HEK293 (cell line): Measurements from ENCODE around the gene MTOR.

ENCODE experiments used
- GFI1B ChIP-seq: fragments of 450-650 bp; formaldehyde crosslinking; IDR thresholded peaks from 2 replicates; pipeline ENCODE4 v1.5.1; 2016; ENCODE audit warnings: missing biosample characterization, missing genetic modification characterization
- GLIS1 ChIP-seq: fragments of 450-650 bp; formaldehyde crosslinking; IDR thresholded peaks from 2 replicates; pipeline ENCODE4 v1.5.1; 2016; ENCODE audit warnings: missing biosample characterization, missing genetic modification characterization
- IKZF3 ChIP-seq: fragments of 450-650 bp; IDR thresholded peaks from 2 replicates; pipeline ENCODE4 v1.5.0; 2018; ENCODE audit warnings: missing biosample characterization, mild to moderate bottlenecking, missing genetic modification characterization, moderate library complexity
- KLF10 ChIP-seq: fragments of 450-650 bp; IDR thresholded peaks from 2 replicates; pipeline ENCODE4 v1.5.1; 2018; ENCODE audit warnings: missing biosample characterization, mild to moderate bottlenecking, missing genetic modification characterization
- KLF16 ChIP-seq: fragments of 450-650 bp; formaldehyde crosslinking; IDR thresholded peaks from 2 replicates; pipeline ENCODE4 v1.5.1; 2017; ENCODE audit warnings: missing biosample characterization, missing genetic modification characterization
- SETDB1 ChIP-seq: IDR thresholded peaks from one replicate; pipeline ENCODE4 v1.6.1; 2017; ENCODE audit warnings: mild to moderate bottlenecking, low read length, moderate library complexity, mixed read lengths; ENCODE audit not compliant: insufficient read length
- ZEB2 ChIP-seq: fragments of 450-650 bp; formaldehyde crosslinking; IDR thresholded peaks from 2 replicates; pipeline ENCODE4 v1.5.1; 2016; ENCODE audit warnings: missing biosample characterization, missing genetic modification characterization
- ZFP37 ChIP-seq: fragments of 450-650 bp; formaldehyde crosslinking; IDR thresholded peaks from 2 replicates; pipeline ENCODE4 v1.5.1; 2016; ENCODE audit warnings: missing biosample characterization, missing genetic modification characterization
- ZNF16 ChIP-seq: fragments of 450-650 bp; formaldehyde crosslinking; IDR thresholded peaks from 2 replicates; pipeline ENCODE4 v1.5.1; 2016; ENCODE audit warnings: low read depth, missing biosample characterization, missing genetic modification characterization
- ZNF214 ChIP-seq: fragments of 450-650 bp; formaldehyde crosslinking; IDR thresholded peaks from 2 replicates; pipeline ENCODE4 v1.5.1; 2017; ENCODE audit warnings: missing biosample characterization, mild to moderate bottlenecking, missing genetic modification characterization, borderline replicate concordance
- ZNF23 ChIP-seq: fragments of 450-650 bp; formaldehyde crosslinking; IDR thresholded peaks from 2 replicates; pipeline ENCODE4 v1.5.1; 2016; ENCODE audit warnings: missing biosample characterization, missing genetic modification characterization, borderline replicate concordance
- ZNF324 ChIP-seq: fragments of 450-650 bp; formaldehyde crosslinking; IDR thresholded peaks from 2 replicates; pipeline ENCODE4 v1.5.1; 2016; ENCODE audit warnings: missing biosample characterization, missing genetic modification characterization
- ZNF398 ChIP-seq: fragments of 450-650 bp; formaldehyde crosslinking; IDR thresholded peaks from 2 replicates; pipeline ENCODE4 v1.5.1; 2017; ENCODE audit warnings: missing biosample characterization, missing genetic modification characterization
- ZNF473 ChIP-seq: fragments of 450-650 bp; formaldehyde crosslinking; IDR thresholded peaks from 2 replicates; pipeline ENCODE4 v1.5.1; 2017; ENCODE audit warnings: missing biosample characterization, missing genetic modification characterization
- ZNF488 ChIP-seq: fragments of 450-650 bp; formaldehyde crosslinking; IDR thresholded peaks from 2 replicates; pipeline ENCODE4 v1.5.1; 2016; ENCODE audit warnings: missing biosample characterization, missing genetic modification characterization
- ZNF530 ChIP-seq: fragments of 450-650 bp; formaldehyde crosslinking; IDR thresholded peaks from 2 replicates; pipeline ENCODE4 v1.5.1; 2016; ENCODE audit warnings: low read depth, missing biosample characterization, missing genetic modification characterization
- ZNF549 ChIP-seq: fragments of 450-650 bp; IDR thresholded peaks from 2 replicates; pipeline ENCODE4 v1.5.1; 2018; ENCODE audit warnings: missing biosample characterization, missing genetic modification characterization, mild to moderate bottlenecking, inconsistent platforms, moderate library complexity
- ZNF555 ChIP-seq: fragments of 450-650 bp; formaldehyde crosslinking; conservative IDR thresholded peaks from 2 replicates; pipeline ENCODE4 v1.5.1; 2017; ENCODE audit warnings: missing biosample characterization, mild to moderate bottlenecking, missing genetic modification characterization, inconsistent platforms
- ZNF561 ChIP-seq: fragments of 450-650 bp; IDR thresholded peaks from 2 replicates; pipeline ENCODE4 v1.5.1; 2018; ENCODE audit warnings: missing biosample characterization, missing genetic modification characterization, borderline replicate concordance
- ZNF610 ChIP-seq: fragments of 450-650 bp; formaldehyde crosslinking; IDR thresholded peaks from 2 replicates; pipeline ENCODE4 v1.5.1; 2016; ENCODE audit warnings: missing biosample characterization, missing genetic modification characterization, borderline replicate concordance
- ZNF624 ChIP-seq: fragments of 450-650 bp; formaldehyde crosslinking; IDR thresholded peaks from 2 replicates; pipeline ENCODE4 v1.5.1; 2017; ENCODE audit warnings: missing biosample characterization, missing genetic modification characterization
- ZNF660 ChIP-seq: fragments of 450-650 bp; IDR thresholded peaks from 2 replicates; pipeline ENCODE4 v1.5.1; 2018; ENCODE audit warnings: missing biosample characterization, mild to moderate bottlenecking, missing genetic modification characterization
- ZNF843 ChIP-seq: fragments of 450-650 bp; formaldehyde crosslinking; IDR thresholded peaks from 2 replicates; pipeline ENCODE4 v1.5.1; 2016; ENCODE audit warnings: missing biosample characterization, missing genetic modification characterization
- TF ChIP-seq, protein P1 (sequence below): fragments of 450-650 bp; formaldehyde crosslinking; IDR thresholded peaks from 2 replicates; pipeline ENCODE4 v1.5.1; 2016; ENCODE audit warnings: missing biosample characterization, missing genetic modification characterization, low read depth
- TF ChIP-seq, protein P2 (sequence below): fragments of 450-650 bp; formaldehyde crosslinking; optimal IDR thresholded peaks from 2 replicates; pipeline ENCODE3; 2016; ENCODE audit warnings: missing biosample characterization, mild to moderate bottlenecking, missing genetic modification characterization
- TF ChIP-seq, protein P3 (sequence below): fragments of 450-650 bp; formaldehyde crosslinking; IDR thresholded peaks from 2 replicates; pipeline ENCODE4 v1.5.1; 2016; ENCODE audit warnings: missing biosample characterization, missing genetic modification characterization
- TF ChIP-seq, protein P4 (sequence below): fragments of 450-650 bp; formaldehyde crosslinking; IDR thresholded peaks from 2 replicates; pipeline ENCODE4 v1.5.1; 2017; ENCODE audit warnings: missing biosample characterization, mild to moderate bottlenecking, missing genetic modification characterization, moderate library complexity
- TF ChIP-seq, protein P5 (sequence below): fragments of 450-650 bp; formaldehyde crosslinking; IDR thresholded peaks from 2 replicates; pipeline ENCODE4 v1.5.1; 2016; ENCODE audit warnings: missing biosample characterization, missing genetic modification characterization

MTOR gene

GRCh38 chr1:11272832-11273594 is 10.7 kb upstream of the MTOR start, which contains the start of gene UBIAD1 (continued):
- TF ChIP-seq, protein P1, sequence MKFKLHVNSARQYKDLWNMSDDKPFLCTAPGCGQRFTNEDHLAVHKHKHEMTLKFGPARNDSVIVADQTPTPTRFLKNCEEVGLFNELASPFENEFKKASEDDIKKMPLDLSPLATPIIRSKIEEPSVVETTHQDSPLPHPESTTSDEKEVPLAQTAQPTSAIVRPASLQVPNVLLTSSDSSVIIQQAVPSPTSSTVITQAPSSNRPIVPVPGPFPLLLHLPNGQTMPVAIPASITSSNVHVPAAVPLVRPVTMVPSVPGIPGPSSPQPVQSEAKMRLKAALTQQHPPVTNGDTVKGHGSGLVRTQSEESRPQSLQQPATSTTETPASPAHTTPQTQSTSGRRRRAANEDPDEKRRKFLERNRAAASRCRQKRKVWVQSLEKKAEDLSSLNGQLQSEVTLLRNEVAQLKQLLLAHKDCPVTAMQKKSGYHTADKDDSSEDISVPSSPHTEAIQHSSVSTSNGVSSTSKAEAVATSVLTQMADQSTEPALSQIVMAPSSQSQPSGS (tag by site-specific recombination) = no peak
- TF ChIP-seq ZNF610 (tag by site-specific recombination) = 0 out of 2 replicates have a peak, but pooled peaks have one; percentile 69
- TF ChIP-seq ZNF843 (tag by site-specific recombination) = peak; percentile 71
- TF ChIP-seq, protein P2, sequence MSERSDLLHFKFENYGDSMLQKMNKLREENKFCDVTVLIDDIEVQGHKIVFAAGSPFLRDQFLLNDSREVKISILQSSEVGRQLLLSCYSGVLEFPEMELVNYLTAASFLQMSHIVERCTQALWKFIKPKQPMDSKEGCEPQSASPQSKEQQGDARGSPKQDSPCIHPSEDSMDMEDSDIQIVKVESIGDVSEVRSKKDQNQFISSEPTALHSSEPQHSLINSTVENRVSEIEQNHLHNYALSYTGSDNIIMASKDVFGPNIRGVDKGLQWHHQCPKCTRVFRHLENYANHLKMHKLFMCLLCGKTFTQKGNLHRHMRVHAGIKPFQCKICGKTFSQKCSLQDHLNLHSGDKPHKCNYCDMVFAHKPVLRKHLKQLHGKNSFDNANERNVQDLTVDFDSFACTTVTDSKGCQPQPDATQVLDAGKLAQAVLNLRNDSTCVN (tag by site-specific recombination) = peak; percentile 68
- no peak for TF ChIP-seq ZNF23
- no peak for TF ChIP-seq ZNF16 (tag by site-specific recombination)
- TF ChIP-seq GFI1B = no peak
- no peak for TF ChIP-seq ZNF488 (tag by site-specific recombination)
- TF ChIP-seq ZNF530 = no peak
- TF ChIP-seq ZNF473 = no peak
- TF ChIP-seq SETDB1 = no peak
- TF ChIP-seq ZNF214 (tag by site-specific recombination) = no peak
- TF ChIP-seq ZNF561 = peak; percentile 89; the same call in 1 of the 2 replicates
- TF ChIP-seq ZEB2 (tag by site-specific recombination) = peak; percentile 92
- TF ChIP-seq, protein P3, sequence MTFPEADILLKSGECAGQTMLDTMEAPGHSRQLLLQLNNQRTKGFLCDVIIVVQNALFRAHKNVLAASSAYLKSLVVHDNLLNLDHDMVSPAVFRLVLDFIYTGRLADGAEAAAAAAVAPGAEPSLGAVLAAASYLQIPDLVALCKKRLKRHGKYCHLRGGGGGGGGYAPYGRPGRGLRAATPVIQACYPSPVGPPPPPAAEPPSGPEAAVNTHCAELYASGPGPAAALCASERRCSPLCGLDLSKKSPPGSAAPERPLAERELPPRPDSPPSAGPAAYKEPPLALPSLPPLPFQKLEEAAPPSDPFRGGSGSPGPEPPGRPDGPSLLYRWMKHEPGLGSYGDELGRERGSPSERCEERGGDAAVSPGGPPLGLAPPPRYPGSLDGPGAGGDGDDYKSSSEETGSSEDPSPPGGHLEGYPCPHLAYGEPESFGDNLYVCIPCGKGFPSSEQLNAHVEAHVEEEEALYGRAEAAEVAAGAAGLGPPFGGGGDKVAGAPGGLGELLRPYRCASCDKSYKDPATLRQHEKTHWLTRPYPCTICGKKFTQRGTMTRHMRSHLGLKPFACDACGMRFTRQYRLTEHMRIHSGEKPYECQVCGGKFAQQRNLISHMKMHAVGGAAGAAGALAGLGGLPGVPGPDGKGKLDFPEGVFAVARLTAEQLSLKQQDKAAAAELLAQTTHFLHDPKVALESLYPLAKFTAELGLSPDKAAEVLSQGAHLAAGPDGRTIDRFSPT (tag by site-specific recombination) = 0 out of 2 replicates have a peak, but pooled peaks have one; percentile 33
- no peak for TF ChIP-seq ZNF549 (tag by site-specific recombination)
- peak; percentile 97 for TF ChIP-seq KLF10
- no peak for TF ChIP-seq ZNF398 (tag by site-specific recombination)
- TF ChIP-seq ZNF624 (tag by site-specific recombination) = no peak
- TF ChIP-seq ZNF660 (tag by site-specific recombination) = peak; percentile 90; the same call in 1 of the 2 replicates
- no peak for TF ChIP-seq ZNF555
- TF ChIP-seq, protein P4, sequence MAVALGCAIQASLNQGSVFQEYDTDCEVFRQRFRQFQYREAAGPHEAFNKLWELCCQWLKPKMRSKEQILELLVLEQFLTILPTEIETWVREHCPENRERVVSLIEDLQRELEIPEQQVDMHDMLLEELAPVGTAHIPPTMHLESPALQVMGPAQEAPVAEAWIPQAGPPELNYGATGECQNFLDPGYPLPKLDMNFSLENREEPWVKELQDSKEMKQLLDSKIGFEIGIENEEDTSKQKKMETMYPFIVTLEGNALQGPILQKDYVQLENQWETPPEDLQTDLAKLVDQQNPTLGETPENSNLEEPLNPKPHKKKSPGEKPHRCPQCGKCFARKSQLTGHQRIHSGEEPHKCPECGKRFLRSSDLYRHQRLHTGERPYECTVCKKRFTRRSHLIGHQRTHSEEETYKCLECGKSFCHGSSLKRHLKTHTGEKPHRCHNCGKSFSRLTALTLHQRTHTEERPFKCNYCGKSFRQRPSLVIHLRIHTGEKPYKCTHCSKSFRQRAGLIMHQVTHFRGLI (tag by site-specific recombination) = peak; percentile 93
- peak; percentile 91 for TF ChIP-seq ZNF324
- TF ChIP-seq KLF16 (tag by site-specific recombination) = peak; percentile 98
- TF ChIP-seq, protein P5, sequence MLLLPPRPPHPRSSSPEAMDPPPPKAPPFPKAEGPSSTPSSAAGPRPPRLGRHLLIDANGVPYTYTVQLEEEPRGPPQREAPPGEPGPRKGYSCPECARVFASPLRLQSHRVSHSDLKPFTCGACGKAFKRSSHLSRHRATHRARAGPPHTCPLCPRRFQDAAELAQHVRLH (tag by site-specific recombination) = peak; percentile 81
- TF ChIP-seq GLIS1 = no peak; the same call in 1 of the 2 replicates
- TF ChIP-seq ZFP37 (tag by site-specific recombination) = peak; percentile 95
- TF ChIP-seq IKZF3 (tag by site-specific recombination) = no peak; the same call in 1 of the 2 replicates
